ENCODE results near the gene CNTFR. TPM values are rescaled to one million over a fixed set of nuclear protein-coding genes. Genes with fewer than 3 reads are reported as not detected.

Gene CNTFR
- total RNA-seq, 2 donors from 2014 or later = 0.34 TPM; not detected in 1

DNA sequence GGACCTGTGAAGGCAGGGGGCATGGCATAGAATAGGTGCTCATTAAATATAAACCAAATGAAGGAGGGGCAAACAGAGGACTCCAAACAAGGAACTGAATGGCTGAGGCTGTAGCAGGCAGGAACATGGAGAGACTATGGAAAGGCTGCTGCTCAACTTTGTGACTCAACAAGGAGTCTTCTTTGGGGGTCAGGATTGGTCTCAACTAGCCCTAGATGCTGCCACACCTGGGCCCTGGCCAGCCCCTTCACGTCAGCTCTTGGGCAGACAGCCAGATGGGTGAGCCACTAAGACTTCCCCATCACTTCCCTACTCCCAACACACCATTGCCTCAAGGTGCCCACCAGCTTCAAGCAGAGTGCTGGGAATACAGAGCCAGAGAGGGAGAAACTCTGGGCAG is 11.4 kb upstream of the CNTFR start:
- Mint-ChIP-seq H3K9me3 (no peaks in the 10 kb centered on the region), H3K27ac (peak overlapping the region in 1 of 2 donors; percentile 51), H3K36me3 (no peaks in the 10 kb centered on the region)
- ATAC-seq (no peak), DNase-seq (ENCODE audit: low spot score in 2 of 2) (no peak)

- H3K27ac Mint-ChIP-seq = no peak overlapping the region
- ATAC-seq (no peak), DNase-seq (ENCODE audit: low spot score in 2 of 2) (no peak)
- H3K9me3 Mint-ChIP-seq = no peaks in the 10 kb centered on the region
- H3K36me3 Mint-ChIP-seq = no peaks in the 10 kb centered on the region
Measured at GRCh38 chr9:34599546-34599945, 10.0 kb upstream of the CNTFR start.

GRCh38 chr9:34594177-34594576 is 4.7 kb upstream of the CNTFR start:
- ATAC-seq (no peak), DNase-seq (ENCODE audit: low spot score in 2 of 2) (no peak)
- H3K36me3 Mint-ChIP-seq = no peaks in the 10 kb centered on the region
- no peaks in the 10 kb centered on the region for H3K9me3 Mint-ChIP-seq
- H3K27ac Mint-ChIP-seq = no peak overlapping the region

- Mint-ChIP-seq H3K9me3 (no peaks in the 10 kb centered on the region), H3K27ac (peak overlapping the region in 1 of 2 donors; percentile 18), H3K36me3 (peaks cover 0 to 9% of the 10 kb centered on the region in 2 donors)
- DNase-seq (ENCODE audit: low spot score in 2 of 2) = no peak
- no peak for ATAC-seq
Measured at GRCh38 chr9:34592895-34593601, 3.5 kb upstream of the CNTFR start.

DNA sequence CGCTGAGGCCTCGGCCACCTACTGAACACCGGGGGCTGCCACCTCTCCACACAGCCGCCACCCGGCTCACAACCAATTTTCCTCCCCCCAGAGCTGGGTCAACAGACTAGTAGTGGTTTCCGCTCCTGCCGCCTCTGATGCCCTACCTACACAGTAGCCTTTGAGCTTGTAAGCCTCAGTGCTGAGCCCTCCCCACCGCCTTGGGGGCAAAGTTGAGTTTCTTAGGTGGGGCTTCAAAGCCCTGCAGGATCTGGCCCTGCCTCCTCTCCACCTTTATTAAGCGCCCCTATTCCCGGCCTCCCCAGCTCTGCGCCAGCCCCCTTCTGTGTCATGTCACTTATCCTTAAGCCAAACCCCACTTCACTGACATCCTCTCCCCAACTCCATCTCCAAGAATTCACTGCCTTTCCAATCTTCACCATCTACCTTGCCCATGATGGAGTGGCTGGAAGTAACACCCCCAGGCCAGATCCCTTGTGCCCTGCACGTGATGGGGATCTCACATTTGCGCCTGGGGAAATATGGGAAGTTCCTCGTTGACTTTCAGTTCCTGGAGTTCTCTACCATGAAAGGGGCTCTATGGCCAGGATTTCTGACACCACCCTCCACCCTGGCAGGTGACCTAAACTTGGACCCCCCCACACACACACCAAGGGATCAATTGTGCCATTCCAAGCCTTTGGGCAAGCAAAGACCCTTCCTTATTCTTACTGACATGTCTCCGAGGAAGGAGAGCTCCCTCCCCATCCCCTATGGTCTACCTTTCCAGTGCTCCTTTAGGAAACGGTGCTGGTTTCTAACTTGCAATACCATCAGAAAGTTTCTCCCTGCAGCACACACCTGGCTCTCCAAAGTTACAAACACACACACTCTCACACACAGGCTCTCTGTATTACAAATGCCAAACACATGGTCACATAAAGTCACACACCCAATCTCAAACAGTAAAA is 2.7 kb upstream of the CNTFR start:
- H3K27ac Mint-ChIP-seq = no peak overlapping the region
- H3K9me3 Mint-ChIP-seq = no peaks in the 10 kb centered on the region
- peaks cover 0 to 9% of the 10 kb centered on the region in 2 donors for H3K36me3 Mint-ChIP-seq
- ATAC-seq (no peak), DNase-seq (ENCODE audit: low spot score in 2 of 2) (no peak)

GRCh38 chr9:34591248-34591916 is 1.9 kb upstream of the CNTFR start:
- peak; percentile 74 to 85 for ATAC-seq
- H3K36me3 Mint-ChIP-seq = peaks cover 0 to 9% of the 10 kb centered on the region in 2 donors
- no peaks in the 10 kb centered on the region for H3K9me3 Mint-ChIP-seq
- no peak overlapping the region for H3K27ac Mint-ChIP-seq
- DNase-seq (ENCODE audit: low spot score in 2 of 2) = peak; percentile 77 to 89

DNA sequence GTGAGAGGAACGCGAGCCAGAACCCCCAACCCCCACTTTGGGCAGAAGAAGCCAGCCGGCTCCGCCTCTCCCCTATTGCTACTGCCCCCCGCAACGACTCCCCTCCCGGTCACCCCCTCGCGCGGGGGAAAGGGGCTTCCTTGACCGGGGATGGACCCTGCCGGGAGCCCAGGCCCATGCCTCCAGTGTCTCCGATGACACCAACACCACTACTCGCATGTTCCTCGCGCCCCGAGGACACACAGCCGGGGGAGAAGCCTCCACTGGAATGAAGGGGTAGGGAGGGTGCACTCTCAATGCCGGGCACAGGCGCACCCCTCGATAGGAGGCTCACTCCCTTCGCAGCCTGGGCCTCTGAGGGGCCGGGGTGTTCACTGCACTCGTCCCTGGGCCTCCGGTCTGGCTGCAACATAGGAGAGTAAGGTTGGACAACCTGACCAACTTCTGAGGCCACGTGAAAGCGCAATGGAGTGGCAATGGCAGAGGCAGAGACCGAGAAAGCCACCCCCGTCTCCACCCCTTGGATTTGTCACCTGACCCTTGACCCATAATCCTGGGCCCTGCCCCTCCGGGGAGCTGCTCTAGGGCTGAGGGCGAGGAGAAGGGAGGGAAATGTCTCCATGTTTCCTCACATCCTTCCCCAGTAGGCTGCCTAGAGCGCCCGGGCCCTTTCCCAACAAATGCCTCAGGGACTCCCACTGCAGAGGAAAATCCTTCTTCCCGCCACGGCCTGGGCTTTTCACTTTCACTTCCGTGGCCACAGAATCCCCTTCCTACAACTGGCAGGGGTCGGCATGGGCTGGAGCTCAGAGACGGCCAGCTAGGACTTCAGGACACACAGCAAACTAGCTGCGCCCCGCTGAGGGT is 1.1 kb upstream of the CNTFR start:
- DNase-seq (ENCODE audit: low spot score in 2 of 2) (peak in 1 of 2 donors; percentile 27), ATAC-seq (peak in 1 of 2 donors; percentile 7)
- Mint-ChIP-seq H3K36me3 (peaks cover 0 to 9% of the 10 kb centered on the region in 2 donors), H3K27ac (no peak overlapping the region), H3K9me3 (no peaks in the 10 kb centered on the region)

DNA sequence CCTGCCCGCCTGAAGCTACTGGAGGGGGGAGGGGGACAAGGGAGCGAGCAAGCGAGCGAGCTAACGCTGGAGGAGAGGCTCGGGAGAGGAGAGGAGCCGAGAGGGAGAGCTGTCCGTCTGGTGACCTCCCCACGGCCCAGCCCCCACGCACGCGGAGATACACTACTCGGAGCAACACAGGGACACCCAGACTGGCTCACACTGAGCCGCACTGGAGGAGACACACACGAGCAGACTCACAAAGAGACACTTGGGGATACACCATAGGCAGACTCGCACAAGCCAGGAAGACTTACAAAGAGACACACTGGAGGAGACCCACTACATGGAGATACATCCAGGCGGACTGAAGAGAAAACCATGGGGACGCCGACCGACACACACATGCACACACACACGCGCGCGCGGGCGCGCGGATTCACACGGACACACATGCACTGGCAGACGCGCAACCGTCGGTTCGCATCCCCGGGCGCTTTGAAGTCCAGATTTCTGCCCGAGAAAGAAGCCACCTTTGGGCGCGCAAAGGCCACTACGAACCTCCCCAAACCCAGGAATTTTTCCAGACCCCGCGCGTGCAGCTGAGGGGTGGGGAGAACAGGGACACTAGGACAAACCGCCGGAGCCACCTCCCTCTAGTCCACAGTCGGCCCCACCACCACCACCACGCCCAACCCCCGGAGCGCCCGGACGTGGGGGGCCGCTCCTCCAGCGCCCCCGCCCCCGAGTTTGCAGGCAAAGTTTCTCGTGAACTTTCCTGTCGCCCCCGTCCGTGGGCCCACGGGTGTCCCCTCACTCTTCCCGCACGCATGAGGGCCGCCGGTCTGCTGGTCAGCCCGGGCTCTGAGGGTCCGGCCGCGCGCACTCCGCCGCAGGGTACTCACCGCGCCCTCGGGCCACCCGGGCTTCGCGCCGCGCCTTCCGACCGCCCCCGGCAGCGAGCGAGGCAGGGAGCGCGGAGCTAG is 571 bp downstream of the CNTFR start:
- no peak for ATAC-seq
- Mint-ChIP-seq H3K9me3 (no peaks in the 10 kb centered on the region), H3K27ac (no peak overlapping the region), H3K36me3 (peaks cover 0 to 9% of the 10 kb centered on the region in 2 donors)
- DNase-seq (ENCODE audit: low spot score in 2 of 2) = no peak

DNA sequence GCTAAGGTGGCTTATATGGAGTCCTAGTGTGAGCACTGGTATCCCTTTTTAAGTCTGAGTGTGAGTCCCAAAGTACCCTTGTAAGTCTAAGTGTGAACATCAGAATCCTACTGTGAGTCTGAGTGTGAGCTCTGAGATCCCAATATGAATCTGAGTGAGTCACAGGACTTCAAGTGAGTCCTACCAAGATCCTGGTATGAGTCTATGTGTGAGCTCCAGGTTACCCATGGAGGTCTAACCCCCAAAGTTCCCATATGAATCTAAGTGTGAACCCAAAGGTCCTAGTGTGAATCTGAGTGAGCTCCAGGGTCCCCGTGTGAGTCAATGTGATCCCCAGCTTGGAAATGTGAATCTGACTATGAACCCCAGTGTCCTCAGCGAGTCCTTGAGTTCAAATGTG is 2.3 kb downstream of the CNTFR start:
- ATAC-seq (peak; percentile 47 to 73), DNase-seq (ENCODE audit: low spot score in 2 of 2) (no peak)
- Mint-ChIP-seq H3K36me3 (peaks cover 0 to 9% of the 10 kb centered on the region in 2 donors), H3K9me3 (no peaks in the 10 kb centered on the region), H3K27ac (no peak overlapping the region)

GRCh38 chr9:34585946-34586669 is 3.4 kb downstream of the CNTFR start:
- peaks cover 0 to 9% of the 10 kb centered on the region in 2 donors for H3K36me3 Mint-ChIP-seq

GRCh38 chr9:34584970-34585369 is 4.6 kb downstream of the CNTFR start:
- peaks cover 0 to 9% of the 10 kb centered on the region in 2 donors for H3K36me3 Mint-ChIP-seq
- no peak overlapping the region for H3K27ac Mint-ChIP-seq
- ATAC-seq = no peak
- DNase-seq (ENCODE audit: low spot score in 2 of 2) = no peak
- H3K9me3 Mint-ChIP-seq = no peaks in the 10 kb centered on the region

More at GRCh38 chr9:34585946-34586669, 3.4 kb downstream of the CNTFR start:
- no peak overlapping the region for H3K27ac Mint-ChIP-seq
- DNase-seq (ENCODE audit: low spot score in 2 of 2) (no peak), ATAC-seq (no peak)
- no peaks in the 10 kb centered on the region for H3K9me3 Mint-ChIP-seq

DNA sequence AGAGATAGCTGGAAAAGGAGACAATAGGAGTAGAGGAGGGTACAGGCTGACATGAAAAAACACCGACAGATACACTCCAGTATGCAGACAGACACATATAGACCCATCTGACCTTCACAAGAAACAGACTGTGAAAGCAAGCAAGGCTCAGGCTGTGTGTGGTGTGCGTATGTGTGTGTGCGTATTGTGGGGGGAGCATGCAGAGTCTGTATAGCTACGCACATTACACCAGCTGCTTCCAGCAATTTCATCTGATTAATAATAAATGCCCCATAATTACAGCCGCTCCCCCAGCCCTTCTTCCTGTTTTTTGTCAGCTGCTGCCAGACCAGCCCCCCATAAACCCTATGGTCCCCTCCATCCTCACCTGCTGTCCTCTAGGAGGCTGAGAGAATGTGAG is 6.7 kb downstream of the CNTFR start:
- no peaks in the 10 kb centered on the region for H3K9me3 Mint-ChIP-seq
- H3K36me3 Mint-ChIP-seq = no peaks in the 10 kb centered on the region
- no peak overlapping the region for H3K27ac Mint-ChIP-seq
- ATAC-seq (no peak), DNase-seq (ENCODE audit: low spot score in 2 of 2) (no peak)

DNA sequence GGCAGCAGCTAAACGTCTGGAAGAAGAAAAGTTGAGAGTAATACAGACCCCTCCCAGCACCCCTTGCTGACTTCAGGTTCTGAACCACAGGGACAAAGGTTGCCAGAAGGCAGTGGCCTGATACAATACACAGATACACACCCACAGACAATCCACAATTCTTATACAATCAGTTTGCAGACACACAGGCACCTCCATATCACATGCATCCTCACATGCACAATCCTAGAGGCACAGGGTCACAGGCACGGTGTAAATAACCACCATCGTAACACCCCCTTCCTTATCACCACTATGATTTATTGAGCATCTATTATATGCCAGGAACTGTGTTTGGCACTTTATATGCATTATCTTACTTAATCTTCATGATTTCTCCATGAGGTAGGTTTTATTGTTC is 8.2 kb downstream of the CNTFR start:
- no peak overlapping the region for H3K27ac Mint-ChIP-seq
- DNase-seq (ENCODE audit: low spot score in 2 of 2) = no peak
- ATAC-seq = no peak
- H3K9me3 Mint-ChIP-seq = no peaks in the 10 kb centered on the region
- H3K36me3 Mint-ChIP-seq = no peaks in the 10 kb centered on the region

DNA sequence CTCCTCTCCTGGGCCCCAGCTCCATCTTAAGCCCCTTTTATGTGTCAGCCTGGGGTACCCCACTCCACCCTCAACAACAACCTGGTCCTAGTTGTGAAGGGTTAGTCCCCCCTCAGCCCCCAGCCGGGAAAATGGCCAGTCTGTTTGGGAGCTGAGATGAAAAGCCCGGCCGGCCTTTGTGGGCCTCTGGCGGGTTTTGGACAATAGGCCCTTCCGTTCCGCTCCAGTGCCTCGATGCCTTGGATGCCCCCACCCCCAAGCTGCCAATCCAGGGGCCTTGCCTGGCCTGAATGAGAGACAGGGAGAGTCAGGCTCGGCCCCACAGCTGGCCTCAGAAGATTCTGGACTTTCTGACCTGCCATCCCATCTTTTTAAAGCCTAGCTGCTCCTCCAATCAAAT is 9.2 kb downstream of the CNTFR start:
- Mint-ChIP-seq H3K9me3 (no peaks in the 10 kb centered on the region), H3K27ac (no peak overlapping the region), H3K36me3 (no peaks in the 10 kb centered on the region)
- ATAC-seq = no peak
- no peak for DNase-seq (ENCODE audit: low spot score in 2 of 2)

DNA sequence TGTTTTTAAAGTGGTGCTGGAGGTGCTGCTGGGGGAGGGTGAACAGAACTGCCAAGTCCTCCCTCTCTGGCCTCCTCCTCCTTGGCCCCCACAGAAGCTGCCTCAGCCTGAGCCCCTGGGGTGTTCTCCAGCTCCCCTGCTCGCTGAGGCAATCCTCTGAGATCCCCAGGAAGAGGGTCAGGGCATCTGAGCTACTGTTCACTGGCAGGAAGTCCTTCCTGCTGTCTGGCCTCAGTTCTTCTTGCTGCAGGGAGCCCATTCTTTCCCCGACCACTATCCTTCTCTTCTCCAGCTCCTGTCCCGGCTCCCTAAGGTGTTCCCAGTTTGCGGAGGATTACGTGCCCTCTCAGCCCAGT is 9.7 kb downstream of the CNTFR start:
- Mint-ChIP-seq H3K27ac (no peak overlapping the region), H3K36me3 (no peaks in the 10 kb centered on the region), H3K9me3 (no peaks in the 10 kb centered on the region)
- ATAC-seq (no peak), DNase-seq (ENCODE audit: low spot score in 2 of 2) (no peak)

Data from activated naive CD4-positive, alpha-beta T cell treated with anti-CD3 and anti-CD28 coated beads, Interleukin-2, amount 50 U/mL, for 72 hours (primary cell).